Measurements from ENCODE around the gene SLC41A2.

SLC41A2 gene

GRCh38 chr12:104964167-104964855 lies 6.2 kb upstream of the SLC41A2 start:
- Histone ChIP-seq H4K20me1 (ENCODE audit: insufficient read depth, low read length, poor library complexity, severe bottlenecking) (no peaks in the 10 kb centered on the region), H3K4me3 (ENCODE audit: low read length, poor library complexity, severe bottlenecking) (no peak overlapping the region), H3K9me2 (replicated peaks; ENCODE audit: low read depth, low read length) (no peaks in the 10 kb centered on the region), H3F3A (ENCODE audit: low read depth) (no peaks in the 10 kb centered on the region), H3K79me2 (ENCODE audit: insufficient read depth, low read length) (no peaks in the 10 kb centered on the region), H3K9me3 (ENCODE audit: insufficient read depth, low read depth, low read length) (no peaks in the 10 kb centered on the region), H3K9ac (ENCODE audit: low read depth, low read length, poor library complexity, severe bottlenecking) (no peak overlapping the region), H3K27me3 (ENCODE audit: insufficient read depth, low read length, poor library complexity, severe bottlenecking) (no peaks in the 10 kb centered on the region), H3K4me1 (ENCODE audit: insufficient read depth, low read length, poor library complexity, severe bottlenecking) (no peaks in the 10 kb centered on the region), H3K4me2 (ENCODE audit: low read depth, low read length, poor library complexity, severe bottlenecking) (no peak overlapping the region), H3K36me3 (ENCODE audit: insufficient read depth, low read length) (no peaks in the 10 kb centered on the region), H2AFZ (ENCODE audit: low read length) (no peak overlapping the region)
- TF ChIP-seq EZH2phosphoT487 (IDR thresholded peaks at IDR 0.05; ENCODE audit: borderline replicate concordance), result no peak
- TF ChIP-seq, protein P1, sequence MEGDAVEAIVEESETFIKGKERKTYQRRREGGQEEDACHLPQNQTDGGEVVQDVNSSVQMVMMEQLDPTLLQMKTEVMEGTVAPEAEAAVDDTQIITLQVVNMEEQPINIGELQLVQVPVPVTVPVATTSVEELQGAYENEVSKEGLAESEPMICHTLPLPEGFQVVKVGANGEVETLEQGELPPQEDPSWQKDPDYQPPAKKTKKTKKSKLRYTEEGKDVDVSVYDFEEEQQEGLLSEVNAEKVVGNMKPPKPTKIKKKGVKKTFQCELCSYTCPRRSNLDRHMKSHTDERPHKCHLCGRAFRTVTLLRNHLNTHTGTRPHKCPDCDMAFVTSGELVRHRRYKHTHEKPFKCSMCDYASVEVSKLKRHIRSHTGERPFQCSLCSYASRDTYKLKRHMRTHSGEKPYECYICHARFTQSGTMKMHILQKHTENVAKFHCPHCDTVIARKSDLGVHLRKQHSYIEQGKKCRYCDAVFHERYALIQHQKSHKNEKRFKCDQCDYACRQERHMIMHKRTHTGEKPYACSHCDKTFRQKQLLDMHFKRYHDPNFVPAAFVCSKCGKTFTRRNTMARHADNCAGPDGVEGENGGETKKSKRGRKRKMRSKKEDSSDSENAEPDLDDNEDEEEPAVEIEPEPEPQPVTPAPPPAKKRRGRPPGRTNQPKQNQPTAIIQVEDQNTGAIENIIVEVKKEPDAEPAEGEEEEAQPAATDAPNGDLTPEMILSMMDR (conservative IDR thresholded peaks at IDR 0.05; ENCODE audit: low read length), result no peak

- Histone ChIP-seq H3K4me3 (ENCODE audit: low read length, poor library complexity, severe bottlenecking) (no peak overlapping the region), H3K4me2 (ENCODE audit: low read depth, low read length, poor library complexity, severe bottlenecking) (no peak overlapping the region), H4K20me1 (ENCODE audit: insufficient read depth, low read length, poor library complexity, severe bottlenecking) (no peaks in the 10 kb centered on the region), H3K9me2 (replicated peaks; ENCODE audit: low read depth, low read length) (no peaks in the 10 kb centered on the region), H3K9me3 (ENCODE audit: insufficient read depth, low read depth, low read length) (no peaks in the 10 kb centered on the region), H3K36me3 (ENCODE audit: insufficient read depth, low read length) (no peaks in the 10 kb centered on the region), H3K4me1 (ENCODE audit: insufficient read depth, low read length, poor library complexity, severe bottlenecking) (peaks cover 4% of the 10 kb centered on the region), H3K27me3 (ENCODE audit: insufficient read depth, low read length, poor library complexity, severe bottlenecking) (no peaks in the 10 kb centered on the region), H3F3A (ENCODE audit: low read depth) (no peaks in the 10 kb centered on the region), H3K9ac (ENCODE audit: low read depth, low read length, poor library complexity, severe bottlenecking) (no peak overlapping the region), H2AFZ (ENCODE audit: low read length) (no peak overlapping the region), H3K79me2 (ENCODE audit: insufficient read depth, low read length) (no peaks in the 10 kb centered on the region)
- TF ChIP-seq, protein P1 (conservative IDR thresholded peaks at IDR 0.05; ENCODE audit: low read length), result no peak
- no peak for TF ChIP-seq EZH2phosphoT487 (IDR thresholded peaks at IDR 0.05; ENCODE audit: borderline replicate concordance)
Measured at GRCh38 chr12:104963757-104964156, 5.7 kb upstream of the SLC41A2 start.

DNA sequence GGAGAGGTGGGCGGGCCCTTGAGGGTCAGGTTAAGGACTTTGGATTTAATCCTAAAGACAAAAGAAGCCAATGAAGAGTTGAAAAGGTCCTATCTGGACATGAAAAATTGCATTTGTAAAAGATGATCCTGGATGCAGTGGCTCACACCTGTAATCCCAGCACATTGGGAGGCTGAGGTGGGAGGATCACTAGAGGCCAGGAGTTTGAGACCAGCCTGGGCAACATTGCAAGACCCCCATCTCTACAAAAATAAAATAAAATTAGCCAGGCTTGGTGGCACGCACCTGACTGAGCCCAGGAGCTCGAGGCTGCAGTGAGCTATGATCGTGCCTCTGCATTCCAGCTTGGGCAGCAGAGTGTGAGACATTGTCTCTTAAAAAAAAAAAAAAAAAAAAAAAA lies 2.4 kb upstream of the SLC41A2 start:
- Histone ChIP-seq H3F3A (ENCODE audit: low read depth) (no peaks in the 10 kb centered on the region), H3K27me3 (ENCODE audit: insufficient read depth, low read length, poor library complexity, severe bottlenecking) (no peaks in the 10 kb centered on the region), H2AFZ (ENCODE audit: low read length) (no peak overlapping the region), H3K9ac (ENCODE audit: low read depth, low read length, poor library complexity, severe bottlenecking) (no peak overlapping the region), H3K4me2 (ENCODE audit: low read depth, low read length, poor library complexity, severe bottlenecking) (no peak overlapping the region), H3K79me2 (ENCODE audit: insufficient read depth, low read length) (no peaks in the 10 kb centered on the region), H3K4me3 (ENCODE audit: low read length, poor library complexity, severe bottlenecking) (no peak overlapping the region), H3K9me2 (replicated peaks; ENCODE audit: low read depth, low read length) (no peaks in the 10 kb centered on the region), H3K36me3 (ENCODE audit: insufficient read depth, low read length) (no peaks in the 10 kb centered on the region), H3K4me1 (ENCODE audit: insufficient read depth, low read length, poor library complexity, severe bottlenecking) (peaks cover 14% of the 10 kb centered on the region), H3K9me3 (ENCODE audit: insufficient read depth, low read depth, low read length) (no peaks in the 10 kb centered on the region), H4K20me1 (ENCODE audit: insufficient read depth, low read length, poor library complexity, severe bottlenecking) (no peaks in the 10 kb centered on the region)
- TF ChIP-seq, protein P1 (conservative IDR thresholded peaks at IDR 0.05; ENCODE audit: low read length), result no peak
- TF ChIP-seq EZH2phosphoT487 (IDR thresholded peaks at IDR 0.05; ENCODE audit: borderline replicate concordance), result no peak
